GM21526 (cell line): ENCODE measurements around the gene SMARCA4.
"Not testable (repeated sequence)": the region's sequence is repeated elsewhere in the genome, so short reads cannot be mapped to it uniquely, and the experiment has no call there.

ENCODE experiments used
- ATAC-seq: cut with Tn5 transposase; IDR thresholded peaks from one replicate; pipeline ENCODE4 v1.9.1; 2021; ENCODE audit warnings: moderate library complexity; ENCODE audit not compliant: unreplicated experiment, low FRiP score

Gene SMARCA4

GRCh38 chr19:10975374-10976130, 14.7 kb downstream of the SMARCA4 start:
- ATAC-seq = no peak

- ATAC-seq = no peak
These were observed 15.5 kb downstream of the SMARCA4 start for GRCh38 chr19:10976131-10976892.

- no peak for ATAC-seq
These were observed 16.9 kb downstream of the SMARCA4 start for GRCh38 chr19:10977742-10978092.

- ATAC-seq = no peak
These were observed 19.1 kb downstream of the SMARCA4 start for GRCh38 chr19:10979951-10980381.

- ATAC-seq = no peak
These were observed 20.5 kb downstream of the SMARCA4 start for GRCh38 chr19:10981252-10981895.

GRCh38 chr19:10983026-10983425, 22.2 kb downstream of the SMARCA4 start:
- no peak for ATAC-seq

- no peak for ATAC-seq
These were observed 23.4 kb downstream of the SMARCA4 start for GRCh38 chr19:10984166-10984735.

- ATAC-seq = no peak
These were observed 24.7 kb downstream of the SMARCA4 start for GRCh38 chr19:10985502-10985901.

- no peak for ATAC-seq
These were observed 25.7 kb downstream of the SMARCA4 start for GRCh38 chr19:10986301-10987127.

- ATAC-seq = no peak
These were observed 26.9 kb downstream of the SMARCA4 start for GRCh38 chr19:10987571-10988297.

GRCh38 chr19:10988380-10988779, 27.6 kb downstream of the SMARCA4 start:
- ATAC-seq = no peak

- no peak for ATAC-seq
These were observed 28.1 kb downstream of the SMARCA4 start for GRCh38 chr19:10988921-10989320.

GRCh38 chr19:10991076-10991475, 30.2 kb downstream of the SMARCA4 start:
- ATAC-seq = no peak

GRCh38 chr19:10991521-10992081, 30.8 kb downstream of the SMARCA4 start:
- no peak for ATAC-seq

GRCh38 chr19:10992174-10992573, 31.3 kb downstream of the SMARCA4 start:
- ATAC-seq = not testable (repeated sequence)

GRCh38 chr19:10995926-10996600, 35.2 kb downstream of the SMARCA4 start:
- no peak for ATAC-seq

- no peak for ATAC-seq
These were observed 37.3 kb downstream of the SMARCA4 start for GRCh38 chr19:10998045-10998533.

GRCh38 chr19:10998666-10999065, 37.8 kb downstream of the SMARCA4 start:
- no peak for ATAC-seq

GRCh38 chr19:11005521-11005920, 44.7 kb downstream of the SMARCA4 start:
- no peak for ATAC-seq
